Stimulated activated memory B cell treated with anti-CD40 and anti-IgM and Interleukin-4, amounts not matched to agents 10 μg/mL and 1 μg/mL and 100 μg/mL, for 72 hours (primary cell): Measurements from ENCODE around the gene ZNF678.
"Not testable (repeated sequence)": the region's sequence is repeated elsewhere in the genome, so short reads cannot be mapped to it uniquely, and the experiment has no call there.

ENCODE experiments used
- ATAC-seq: fragments of 150-1000 bp; cut with Tn5 transposase; 2 replicates; pipeline ENCODE4 v1.10.0; 2021
- H3K27ac Mint-ChIP-seq: one replicate; pipeline ENCODE4 v1.8.0; 2022; ENCODE audit warnings: mild to moderate bottlenecking, mixed read lengths
- H3K27me3 Mint-ChIP-seq: one replicate; pipeline ENCODE4 v1.8.0; 2022; ENCODE audit warnings: mixed read lengths
- H3K36me3 Mint-ChIP-seq: one replicate; pipeline ENCODE4 v1.8.0; 2022; ENCODE audit warnings: mixed read lengths
- H3K4me1 Mint-ChIP-seq: one replicate; pipeline ENCODE4 v1.8.0; 2022; ENCODE audit warnings: mixed read lengths
- H3K4me3 Mint-ChIP-seq: one replicate; pipeline ENCODE4 v1.8.0; 2022; ENCODE audit warnings: mild to moderate bottlenecking, moderate library complexity, mixed read lengths
- H3K9me3 Mint-ChIP-seq: one replicate; pipeline ENCODE4 v1.8.0; 2022; ENCODE audit warnings: mixed read lengths

ZNF678 gene

DNA sequence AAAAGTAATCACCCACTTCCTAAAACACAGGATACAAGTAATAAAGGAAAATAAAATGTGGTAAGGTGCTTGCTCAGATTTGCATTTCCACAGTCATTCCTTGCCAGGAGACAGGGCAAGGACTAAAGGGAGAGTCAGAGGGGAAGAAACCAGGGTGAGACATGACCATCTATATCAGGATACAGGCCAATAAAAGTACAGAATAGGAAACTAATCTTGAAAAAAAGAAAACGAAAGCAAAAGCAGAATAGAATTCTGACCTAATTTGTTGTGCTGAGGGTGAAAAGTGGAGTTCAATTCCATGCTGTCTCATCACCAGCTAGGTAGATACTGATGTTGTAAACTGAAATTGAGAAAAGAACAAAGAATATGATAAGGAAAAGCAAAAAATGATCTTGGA, 144.5 kb downstream of the ZNF678 start:
- H3K27me3 Mint-ChIP-seq: no peaks in the 10 kb centered on the region

DNA sequence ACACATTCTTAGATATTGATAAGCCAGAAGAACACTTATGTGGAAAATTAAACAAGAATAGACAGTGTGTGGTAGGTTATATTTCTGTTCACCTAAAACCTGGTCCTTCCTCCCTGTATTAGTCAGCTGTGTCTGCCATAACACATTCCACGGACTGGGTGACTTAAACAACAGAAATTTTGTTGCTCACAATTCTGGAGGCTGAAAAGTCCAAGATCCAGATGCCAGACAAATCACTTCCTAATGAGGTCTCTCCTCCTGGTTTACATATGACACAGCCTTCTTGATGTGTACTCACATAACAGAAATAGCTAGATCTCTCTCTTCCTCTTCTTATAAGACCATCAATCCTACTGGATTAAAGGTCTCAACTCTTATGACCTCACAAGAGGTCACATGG, 146.1 kb downstream of the ZNF678 start:
- Mint-ChIP-seq H3K27ac (no peak overlapping the region), H3K36me3 (peaks cover 14% of the 10 kb centered on the region), H3K4me3 (no peak overlapping the region), H3K9me3 (peaks cover 29% of the 10 kb centered on the region), H3K4me1 (peaks cover 7% of the 10 kb centered on the region), H3K27me3 (no peaks in the 10 kb centered on the region)
- ATAC-seq: no peak

More for the DNA sequence above, 144.5 kb downstream of the ZNF678 start:
- H3K9me3 Mint-ChIP-seq: peaks cover 33% of the 10 kb centered on the region
- no peak overlapping the region for H3K27ac Mint-ChIP-seq
- peaks cover 7% of the 10 kb centered on the region for H3K4me1 Mint-ChIP-seq
- H3K4me3 Mint-ChIP-seq: no peak overlapping the region
- H3K36me3 Mint-ChIP-seq: peaks cover 8% of the 10 kb centered on the region
- ATAC-seq: no peak

DNA sequence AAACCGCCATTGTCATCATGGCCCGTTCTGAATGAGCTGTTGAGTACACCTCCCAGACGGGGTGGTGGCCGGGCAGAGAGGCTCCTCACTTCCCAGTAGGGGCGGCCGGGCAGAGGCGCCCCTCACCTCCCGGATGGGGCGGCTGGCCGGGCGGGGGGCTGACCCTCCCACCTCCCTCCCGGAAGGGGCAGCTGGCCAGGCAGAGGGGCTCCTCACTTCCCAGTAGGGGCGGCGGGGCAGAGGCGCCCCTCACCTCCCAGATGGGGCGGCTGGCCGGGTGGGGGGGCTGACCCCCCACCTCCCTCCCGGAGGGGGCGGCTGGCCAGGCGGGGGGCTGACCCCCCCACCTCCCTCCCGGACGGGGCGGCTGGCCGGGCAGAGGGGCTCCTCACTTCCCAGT, 147.1 kb downstream of the ZNF678 start:
- H3K9me3 Mint-ChIP-seq: peaks cover 35% of the 10 kb centered on the region
- not testable (repeated sequence) for H3K4me3 Mint-ChIP-seq, H3K27ac Mint-ChIP-seq, H3K27me3 Mint-ChIP-seq, H3K4me1 Mint-ChIP-seq, ATAC-seq
- H3K36me3 Mint-ChIP-seq: peaks cover 15% of the 10 kb centered on the region

DNA sequence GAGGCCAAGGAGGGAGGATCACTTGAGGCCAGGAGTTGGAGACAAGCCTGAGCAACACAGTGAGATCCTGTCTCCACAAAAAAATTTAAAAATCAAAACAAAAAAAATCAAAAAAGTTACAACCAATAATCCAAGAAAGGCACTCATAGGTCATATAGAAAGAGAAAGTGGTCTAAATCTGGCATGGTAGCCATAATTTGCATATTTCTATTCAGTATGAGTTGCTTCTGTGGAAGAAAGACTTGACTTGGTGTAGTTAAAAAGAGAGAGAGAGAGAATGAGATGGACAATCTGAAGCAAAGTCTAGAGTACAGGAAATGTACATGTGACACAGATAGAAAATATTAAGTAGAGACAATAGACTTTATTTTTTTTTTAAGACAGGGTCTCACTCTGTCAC, 149.3 kb downstream of the ZNF678 start:
- Mint-ChIP-seq H3K36me3 (peaks cover 13% of the 10 kb centered on the region), H3K4me1 (peaks cover 7% of the 10 kb centered on the region), H3K9me3 (peaks cover 38% of the 10 kb centered on the region), H3K27ac (no peak overlapping the region), H3K4me3 (no peak overlapping the region), H3K27me3 (no peaks in the 10 kb centered on the region)
- no peak for ATAC-seq

DNA sequence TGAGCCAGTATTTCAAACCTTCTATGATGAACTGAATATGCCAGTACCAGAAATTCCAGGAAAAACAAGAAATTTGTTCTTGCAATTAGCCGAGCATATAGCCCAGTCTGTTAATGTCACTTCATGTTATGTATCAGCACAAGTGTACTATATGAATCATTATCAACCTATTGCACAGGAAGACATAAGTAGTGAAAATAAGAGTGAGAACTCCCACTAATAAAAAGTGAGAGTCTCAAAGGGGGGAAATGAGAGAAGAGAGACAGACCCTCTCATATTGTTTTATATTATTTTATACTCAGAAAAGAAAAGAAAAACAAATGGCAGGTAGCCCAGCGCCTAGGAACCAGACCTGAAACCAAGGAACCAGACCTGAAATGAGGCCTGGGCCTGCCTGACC, 155.6 kb downstream of the ZNF678 start:
- no peak for ATAC-seq
- peaks cover 18% of the 10 kb centered on the region for H3K36me3 Mint-ChIP-seq
- H3K27ac Mint-ChIP-seq: no peak overlapping the region
- peaks cover 54% of the 10 kb centered on the region for H3K9me3 Mint-ChIP-seq
- H3K4me1 Mint-ChIP-seq: no peaks in the 10 kb centered on the region
- H3K27me3 Mint-ChIP-seq: no peaks in the 10 kb centered on the region
- no peak overlapping the region for H3K4me3 Mint-ChIP-seq

DNA sequence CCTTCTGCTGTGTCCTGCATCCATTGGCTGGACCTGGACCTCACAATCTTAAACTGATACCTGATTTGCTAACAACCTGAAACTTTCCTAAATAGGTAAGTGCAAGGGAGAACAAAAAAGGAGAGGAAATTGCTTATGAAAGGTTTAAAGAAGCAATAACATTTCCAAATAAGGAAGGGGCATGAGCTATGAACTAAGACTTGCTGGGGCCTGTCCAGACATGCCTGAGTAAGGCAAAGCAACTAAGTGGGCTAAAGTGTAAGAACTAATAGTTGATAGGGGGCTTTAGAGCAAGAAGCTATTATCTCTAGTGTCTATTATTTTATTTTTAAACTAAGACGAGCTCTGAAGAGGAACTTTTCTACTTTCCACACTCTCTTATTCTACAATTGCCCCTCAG, 160.1 kb downstream of the ZNF678 start:
- ATAC-seq: no peak
- Mint-ChIP-seq H3K36me3 (peaks cover 12% of the 10 kb centered on the region), H3K27ac (no peak overlapping the region), H3K9me3 (peaks cover 31% of the 10 kb centered on the region), H3K27me3 (no peaks in the 10 kb centered on the region), H3K4me3 (no peak overlapping the region), H3K4me1 (peaks cover 20% of the 10 kb centered on the region)

DNA sequence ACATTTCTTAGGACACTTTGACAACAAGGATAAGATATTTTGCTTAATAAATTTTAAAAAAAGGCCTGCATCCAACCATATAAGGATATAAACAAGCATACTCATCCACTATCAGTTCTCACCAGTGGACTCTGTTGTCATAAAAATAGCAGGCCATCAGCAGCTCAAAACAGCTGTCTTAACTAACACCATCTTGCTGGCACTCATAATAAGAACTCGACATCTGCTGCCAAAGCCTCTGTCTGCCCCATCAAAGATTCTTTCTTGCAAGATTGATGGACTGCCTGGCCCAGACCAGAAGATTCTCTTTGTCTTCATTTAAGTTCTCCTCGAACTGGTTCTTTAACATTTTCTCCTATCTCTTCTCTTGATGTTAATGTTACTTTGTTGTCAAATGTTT, 161.7 kb downstream of the ZNF678 start:
- Mint-ChIP-seq H3K4me3 (no peak overlapping the region), H3K36me3 (peaks cover 4% of the 10 kb centered on the region), H3K27ac (no peak overlapping the region), H3K9me3 (peaks cover 20% of the 10 kb centered on the region), H3K4me1 (peaks cover 36% of the 10 kb centered on the region), H3K27me3 (no peaks in the 10 kb centered on the region)
- no peak for ATAC-seq

DNA sequence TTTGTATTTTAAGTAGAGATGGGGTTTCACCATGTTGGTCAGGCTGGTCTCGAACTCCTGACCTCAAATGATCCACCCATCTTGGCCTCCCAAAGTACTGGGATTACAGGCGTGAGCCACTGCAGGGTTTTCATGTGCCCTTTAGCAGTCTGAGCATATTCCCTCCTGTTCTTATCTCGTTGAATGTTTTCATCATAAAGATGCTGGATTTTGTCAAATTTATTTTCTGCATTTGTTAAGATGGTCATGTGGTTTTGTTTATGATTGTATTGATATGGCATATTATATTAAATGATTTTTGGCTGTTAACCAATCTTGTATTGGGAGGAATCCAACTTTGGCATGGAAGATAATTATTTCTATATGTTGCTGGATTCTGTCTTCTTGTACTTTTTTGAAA, 163.0 kb downstream of the ZNF678 start:
- no peak for ATAC-seq
- peaks cover 12% of the 10 kb centered on the region for H3K9me3 Mint-ChIP-seq
- no peak overlapping the region for H3K4me3 Mint-ChIP-seq

More for the DNA sequence above, 163.0 kb downstream of the ZNF678 start:
- Mint-ChIP-seq H3K4me1 (peaks cover 40% of the 10 kb centered on the region), H3K36me3 (no peaks in the 10 kb centered on the region), H3K27ac (no peak overlapping the region), H3K27me3 (no peaks in the 10 kb centered on the region)
